LNCAP (cell line): ENCODE results near the gene LMNTD2.

Experiments
- CTCF ChIP-seq: fragments of 450-650 bp; IDR thresholded peaks from 2 replicates; pipeline ENCODE4 v1.5.1; 2017; ENCODE audit warnings: mild to moderate bottlenecking

The LMNTD2 gene

GRCh38 chr11:526192-526591, 34.3 kb downstream of the LMNTD2 start:
- TF ChIP-seq CTCF, result no peak

- TF ChIP-seq CTCF, result no peak
Measured at GRCh38 chr11:521177-521688, 39.3 kb downstream of the LMNTD2 start.

- no peak for TF ChIP-seq CTCF
Measured at GRCh38 chr11:520428-521176, 39.9 kb downstream of the LMNTD2 start.

- peak; percentile 100 for TF ChIP-seq CTCF
Measured at GRCh38 chr11:518463-519202, 41.9 kb downstream of the LMNTD2 start.

- TF ChIP-seq CTCF, result no peak
Measured at GRCh38 chr11:516400-516799, 44.1 kb downstream of the LMNTD2 start.

- TF ChIP-seq CTCF, result no peak
Measured at GRCh38 chr11:515131-515530, 45.4 kb downstream of the LMNTD2 start.

- no peak for TF ChIP-seq CTCF
Measured at GRCh38 chr11:514606-515005, 45.9 kb downstream of the LMNTD2 start.
